ENCODE measurements around the gene POLA1.

Gene POLA1

GRCh38 chrX:24828600-24828999 lies 134.9 kb downstream of the POLA1 start:
- Histone ChIP-seq H3K36me3 (ENCODE audit: control insufficient read depth in 4 of 4, insufficient read depth in 4 of 4, low read length in 3 of 4) (peaks cover 0 to 20% (median 13%) of the 10 kb centered on the region in 4 experiments), H3K27ac (ENCODE audit: insufficient read depth in 1 of 2, low read depth in 1 of 2, low read length in 2 of 2, poor library complexity in 1 of 2, severe bottlenecking in 2 of 2) (no peak overlapping the region), H3K4me3 (ENCODE audit: control insufficient read depth in 1 of 7, extremely low read depth in 1 of 7, insufficient read depth in 4 of 7, low read depth in 2 of 7, low read length in 6 of 7) (no peak overlapping the region), H3K9me3 (ENCODE audit: control extremely low read depth in 1 of 5, control insufficient read depth in 4 of 5, insufficient read depth in 2 of 5, low read depth in 1 of 5, low read length in 4 of 5) (no peaks in the 10 kb centered on the region), H3K4me1 (ENCODE audit: control extremely low read depth in 1 of 4, control insufficient read depth in 4 of 4, insufficient read depth in 4 of 4, low read length in 3 of 4) (no peaks in the 10 kb centered on the region), H3K27me3 (replicated peaks in 2 of 5; ENCODE audit: control insufficient read depth in 4 of 5, insufficient read depth in 5 of 5, low read length in 4 of 5) (no peaks in the 10 kb centered on the region)
- DNase-seq, result no peak
- ChIA-PET CTCF (interaction anchor here (3.1 kb wide), 1 partner anchor 10 kb away, joined by 11 read pairs; no protein-coding TSS in a partner anchor), POLR2A (no interaction called here)
- WGBS (ENCODE audit: insufficient coverage), result 100% methylated on average over 2 of the region's 2 CpGs

- no peak overlapping the region for H3K4me3 ChIP-seq (ENCODE audit: control insufficient read depth in 1 of 7, extremely low read depth in 1 of 7, insufficient read depth in 4 of 7, low read depth in 2 of 7, low read length in 6 of 7)
- POLR2A ChIA-PET, result no interaction called here
- CTCF ChIA-PET, result no interaction called here
- no peaks in the 10 kb centered on the region for H3K27me3 ChIP-seq (replicated peaks in 2 of 5; ENCODE audit: control insufficient read depth in 4 of 5, insufficient read depth in 5 of 5, low read length in 4 of 5)
- 76% methylated on average over 5 of the region's 5 CpGs for WGBS (ENCODE audit: insufficient coverage)
- DNase-seq, result no peak
- peaks cover 0 to 12% (median 3%) of the 10 kb centered on the region in 4 experiments for H3K36me3 ChIP-seq (ENCODE audit: control insufficient read depth in 4 of 4, insufficient read depth in 4 of 4, low read length in 3 of 4)
- no peaks in the 10 kb centered on the region for H3K9me3 ChIP-seq (ENCODE audit: control extremely low read depth in 1 of 5, control insufficient read depth in 4 of 5, insufficient read depth in 2 of 5, low read depth in 1 of 5, low read length in 4 of 5)
- no peaks in the 10 kb centered on the region for H3K4me1 ChIP-seq (ENCODE audit: control extremely low read depth in 1 of 4, control insufficient read depth in 4 of 4, insufficient read depth in 4 of 4, low read length in 3 of 4)
- H3K27ac ChIP-seq (ENCODE audit: insufficient read depth in 1 of 2, low read depth in 1 of 2, low read length in 2 of 2, poor library complexity in 1 of 2, severe bottlenecking in 2 of 2), result no peak overlapping the region
These were observed 140.0 kb downstream of the POLA1 start for GRCh38 chrX:24833695-24834094.

GRCh38 chrX:24837966-24838365 lies 144.2 kb downstream of the POLA1 start:
- CTCF ChIA-PET, result interaction anchor here (1.0 to 3.2 kb wide), 4 partner anchors 9 to 307 kb away, joined by 3 to 13 read pairs (median 8); no protein-coding TSS in a partner anchor
- Histone ChIP-seq H3K36me3 (ENCODE audit: control insufficient read depth in 4 of 4, insufficient read depth in 4 of 4, low read length in 3 of 4) (peaks cover 0 to 2% (median 0%) of the 10 kb centered on the region in 4 experiments), H3K4me1 (ENCODE audit: control extremely low read depth in 1 of 4, control insufficient read depth in 4 of 4, insufficient read depth in 4 of 4, low read length in 3 of 4) (no peaks in the 10 kb centered on the region), H3K27ac (ENCODE audit: insufficient read depth in 1 of 2, low read depth in 1 of 2, low read length in 2 of 2, poor library complexity in 1 of 2, severe bottlenecking in 2 of 2) (no peak overlapping the region), H3K9me3 (ENCODE audit: control extremely low read depth in 1 of 5, control insufficient read depth in 4 of 5, insufficient read depth in 2 of 5, low read depth in 1 of 5, low read length in 4 of 5) (no peaks in the 10 kb centered on the region), H3K27me3 (replicated peaks in 2 of 5; ENCODE audit: control insufficient read depth in 4 of 5, insufficient read depth in 5 of 5, low read length in 4 of 5) (no peaks in the 10 kb centered on the region), H3K4me3 (ENCODE audit: control insufficient read depth in 1 of 7, extremely low read depth in 1 of 7, insufficient read depth in 4 of 7, low read depth in 2 of 7, low read length in 6 of 7) (no peak overlapping the region)
- POLR2A ChIA-PET, result no interaction called here
- DNase-seq, result no peak

GRCh38 chrX:24838629-24839028 lies 144.9 kb downstream of the POLA1 start:
- Histone ChIP-seq H3K27me3 (replicated peaks in 2 of 5; ENCODE audit: control insufficient read depth in 4 of 5, insufficient read depth in 5 of 5, low read length in 4 of 5) (no peaks in the 10 kb centered on the region), H3K4me3 (ENCODE audit: control insufficient read depth in 1 of 7, extremely low read depth in 1 of 7, insufficient read depth in 4 of 7, low read depth in 2 of 7, low read length in 6 of 7) (no peak overlapping the region), H3K9me3 (ENCODE audit: control extremely low read depth in 1 of 5, control insufficient read depth in 4 of 5, insufficient read depth in 2 of 5, low read depth in 1 of 5, low read length in 4 of 5) (no peaks in the 10 kb centered on the region), H3K27ac (ENCODE audit: insufficient read depth in 1 of 2, low read depth in 1 of 2, low read length in 2 of 2, poor library complexity in 1 of 2, severe bottlenecking in 2 of 2) (no peak overlapping the region), H3K4me1 (ENCODE audit: control extremely low read depth in 1 of 4, control insufficient read depth in 4 of 4, insufficient read depth in 4 of 4, low read length in 3 of 4) (no peaks in the 10 kb centered on the region), H3K36me3 (ENCODE audit: control insufficient read depth in 4 of 4, insufficient read depth in 4 of 4, low read length in 3 of 4) (peaks cover 0 to 4% (median 1%) of the 10 kb centered on the region in 4 experiments)
- ChIA-PET CTCF (interaction anchor here (1.0 to 3.2 kb wide), 4 partner anchors 10 to 306 kb away, joined by 3 to 13 read pairs (median 8); no protein-coding TSS in a partner anchor), POLR2A (no interaction called here)
- 44% methylated on average over 2 of the region's 3 CpGs for WGBS (ENCODE audit: insufficient coverage)
- peak; percentile 11 to 55 (median 44) for DNase-seq

GRCh38 chrX:24839331-24839730 lies 145.6 kb downstream of the POLA1 start:
- H3K4me1 ChIP-seq (ENCODE audit: control extremely low read depth in 1 of 4, control insufficient read depth in 4 of 4, insufficient read depth in 4 of 4, low read length in 3 of 4), result no peaks in the 10 kb centered on the region
- 63% methylated on average over 2 of the region's 4 CpGs for WGBS (ENCODE audit: insufficient coverage)
- H3K27ac ChIP-seq (ENCODE audit: insufficient read depth in 1 of 2, low read depth in 1 of 2, low read length in 2 of 2, poor library complexity in 1 of 2, severe bottlenecking in 2 of 2), result no peak overlapping the region
- H3K9me3 ChIP-seq (ENCODE audit: control extremely low read depth in 1 of 5, control insufficient read depth in 4 of 5, insufficient read depth in 2 of 5, low read depth in 1 of 5, low read length in 4 of 5), result no peaks in the 10 kb centered on the region
- H3K27me3 ChIP-seq (replicated peaks in 2 of 5; ENCODE audit: control insufficient read depth in 4 of 5, insufficient read depth in 5 of 5, low read length in 4 of 5), result no peaks in the 10 kb centered on the region
- ChIA-PET POLR2A (no interaction called here), CTCF (interaction anchor here (0.6 to 3.2 kb wide), 4 partner anchors 10 to 182 kb away, joined by 3 to 13 read pairs (median 7); no protein-coding TSS in a partner anchor)
- no peak overlapping the region for H3K4me3 ChIP-seq (ENCODE audit: control insufficient read depth in 1 of 7, extremely low read depth in 1 of 7, insufficient read depth in 4 of 7, low read depth in 2 of 7, low read length in 6 of 7)
- H3K36me3 ChIP-seq (ENCODE audit: control insufficient read depth in 4 of 4, insufficient read depth in 4 of 4, low read length in 3 of 4), result peaks cover 0 to 4% (median 1%) of the 10 kb centered on the region in 4 experiments
- DNase-seq, result no peak

- H3K36me3 ChIP-seq (ENCODE audit: control insufficient read depth in 4 of 4, insufficient read depth in 4 of 4, low read length in 3 of 4), result peaks cover 0 to 9% (median 1%) of the 10 kb centered on the region in 4 experiments
- no peak for DNase-seq
- H3K4me3 ChIP-seq (ENCODE audit: control insufficient read depth in 1 of 7, extremely low read depth in 1 of 7, insufficient read depth in 4 of 7, low read depth in 2 of 7, low read length in 6 of 7), result no peak overlapping the region
- 75% methylated on average over 4 of the region's 5 CpGs for WGBS (ENCODE audit: insufficient coverage)
- ChIA-PET CTCF (no interaction called here), POLR2A (interaction anchor here (0.6 kb wide), 1 partner anchor 68 kb away, joined by 3 read pairs; no protein-coding TSS in a partner anchor)
- no peaks in the 10 kb centered on the region for H3K27me3 ChIP-seq (replicated peaks in 2 of 5; ENCODE audit: control insufficient read depth in 4 of 5, insufficient read depth in 5 of 5, low read length in 4 of 5)
- H3K4me1 ChIP-seq (ENCODE audit: control extremely low read depth in 1 of 4, control insufficient read depth in 4 of 4, insufficient read depth in 4 of 4, low read length in 3 of 4), result no peaks in the 10 kb centered on the region
- no peaks in the 10 kb centered on the region for H3K9me3 ChIP-seq (ENCODE audit: control extremely low read depth in 1 of 5, control insufficient read depth in 4 of 5, insufficient read depth in 2 of 5, low read depth in 1 of 5, low read length in 4 of 5)
- no peak overlapping the region for H3K27ac ChIP-seq (ENCODE audit: insufficient read depth in 1 of 2, low read depth in 1 of 2, low read length in 2 of 2, poor library complexity in 1 of 2, severe bottlenecking in 2 of 2)
These were observed 148.8 kb downstream of the POLA1 start for GRCh38 chrX:24842486-24842885.

- no peak overlapping the region for H3K4me3 ChIP-seq (ENCODE audit: control insufficient read depth in 1 of 7, extremely low read depth in 1 of 7, insufficient read depth in 4 of 7, low read depth in 2 of 7, low read length in 6 of 7)
- ChIA-PET POLR2A (no interaction called here), CTCF (no interaction called here)
- H3K27ac ChIP-seq (ENCODE audit: insufficient read depth in 1 of 2, low read depth in 1 of 2, low read length in 2 of 2, poor library complexity in 1 of 2, severe bottlenecking in 2 of 2), result no peak overlapping the region
- no peaks in the 10 kb centered on the region for H3K27me3 ChIP-seq (replicated peaks in 2 of 5; ENCODE audit: control insufficient read depth in 4 of 5, insufficient read depth in 5 of 5, low read length in 4 of 5)
- H3K4me1 ChIP-seq (ENCODE audit: control extremely low read depth in 1 of 4, control insufficient read depth in 4 of 4, insufficient read depth in 4 of 4, low read length in 3 of 4), result no peaks in the 10 kb centered on the region
- peaks cover 1 to 10% (median 2%) of the 10 kb centered on the region in 4 experiments for H3K36me3 ChIP-seq (ENCODE audit: control insufficient read depth in 4 of 4, insufficient read depth in 4 of 4, low read length in 3 of 4)
- no peak for DNase-seq
- WGBS (ENCODE audit: insufficient coverage), result no CpG with 5 or more reads among the region's 3 CpGs
- H3K9me3 ChIP-seq (ENCODE audit: control extremely low read depth in 1 of 5, control insufficient read depth in 4 of 5, insufficient read depth in 2 of 5, low read depth in 1 of 5, low read length in 4 of 5), result no peaks in the 10 kb centered on the region
These were observed 152.9 kb downstream of the POLA1 start for GRCh38 chrX:24846550-24847150.

Data from common myeloid progenitor, CD34-positive (primary cell).